K562 (cell line): ENCODE results near the gene DEPDC1. TPM values are rescaled to one million over a fixed set of nuclear protein-coding genes. Genes with fewer than 3 reads are reported as not detected.
A peak's percentile ranks its signal among the peaks of the same experiment; 100 is the strongest.

ENCODE experiments used
- EP300 ChIP-seq: IDR thresholded peaks from 2 replicates; pipeline ENCODE4 v1.6.1; 2012; ENCODE audit warnings: low read length, improper control_type of control experiment
- ETV6 ChIP-seq, 3 experiments: fragments of 150-350 bp in 1 of 3; sonication (generic) in 1 of 3; formaldehyde crosslinking in 1 of 3; IDR thresholded peaks; 2 replicates each; pipeline versions ENCODE4 v1.6.1 to v1.8.0; 2014 to 2022; ENCODE audit warnings: borderline replicate concordance in 2 of 3, low read depth in 2 of 3, antibody characterized with exemption in 1 of 3, low read length in 1 of 3, mild to moderate bottlenecking in 1 of 3, missing genetic modification reagents in 1 of 3
- GATA2 ChIP-seq: sonication (generic); formaldehyde crosslinking; IDR thresholded peaks from 2 replicates; pipeline ENCODE4 v1.4.0; 2020; ENCODE audit warnings: mild to moderate bottlenecking, missing genetic modification reagents
- HCFC1 ChIP-seq: IDR thresholded peaks from 2 replicates; pipeline ENCODE4 v1.6.1; 2012; ENCODE audit warnings: low read depth, low read length, improper control_type of control experiment
- MAFK ChIP-seq: IDR thresholded peaks from 2 replicates; pipeline ENCODE4 v1.6.1; 2011; ENCODE audit warnings: low read length, improper control_type of control experiment
- MCM3 ChIP-seq: fragments of 450-650 bp; IDR thresholded peaks from 2 replicates; pipeline ENCODE4 v1.6.1; 2016
- NCOA6 ChIP-seq: fragments of 450-650 bp; IDR thresholded peaks from 2 replicates; pipeline ENCODE4 v1.6.1; 2017; ENCODE audit warnings: mild to moderate bottlenecking
- NFATC3 ChIP-seq: fragments of 450-650 bp; IDR thresholded peaks from 2 replicates; pipeline ENCODE4 v1.6.1; 2017; ENCODE audit warnings: mild to moderate bottlenecking
- NR2C2 ChIP-seq, 2 experiments: fragments of 200-800 bp in 1 of 2; sonication (Bioruptor generic) in 1 of 2; sonication (generic) in 1 of 2; formaldehyde crosslinking in 1 of 2; IDR thresholded peaks; 2 replicates each; pipeline versions ENCODE4 v1.6.1 to v1.8.0; 2016 to 2022; ENCODE audit warnings: mild to moderate bottlenecking in 1 of 2, missing compliant biosample characterization in 1 of 2, missing genetic modification characterization in 1 of 2, missing genetic modification reagents in 1 of 2
- RFX5 ChIP-seq: IDR thresholded peaks from 2 replicates; pipeline ENCODE4 v1.6.1; 2011; ENCODE audit warnings: low read depth, mild to moderate bottlenecking, improper control_type of control experiment, low read length
- SAP30 ChIP-seq: fragments of 200-600 bp; sonication (generic); IDR thresholded peaks from 2 replicates; pipeline ENCODE4 v1.6.1; 2012; ENCODE audit warnings: borderline replicate concordance, low read depth, mild to moderate bottlenecking, moderate library complexity, low read length, control low read depth, inconsistent platforms; ENCODE audit not compliant: insufficient read depth, poor library complexity, severe bottlenecking
- SMARCB1 ChIP-seq: IDR thresholded peaks from 2 replicates; pipeline ENCODE4 v1.6.1; 2011; ENCODE audit warnings: improper control_type of control experiment, low read depth; ENCODE audit not compliant: insufficient read length
- SMC3 ChIP-seq: conservative IDR thresholded peaks from 2 replicates; pipeline ENCODE4 v1.6.1; 2011; ENCODE audit warnings: low read depth, low read length, improper control_type of control experiment; ENCODE audit not compliant: insufficient read depth
- SUPT5H ChIP-seq: fragments of 450-650 bp; IDR thresholded peaks from 2 replicates; pipeline ENCODE4 v1.6.1; 2016
- TAL1 ChIP-seq: fragments of 450-650 bp; IDR thresholded peaks from 2 replicates; pipeline ENCODE4 v1.6.1; 2016; ENCODE audit warnings: mild to moderate bottlenecking
- TEAD2 ChIP-seq: fragments of 450-650 bp; IDR thresholded peaks from 2 replicates; pipeline ENCODE4 v1.6.1; 2016; ENCODE audit warnings: missing genetic modification characterization, control low read depth, missing compliant biosample characterization
- TOE1 ChIP-seq, 2 experiments: fragments of 450-650 bp in 1 of 2; sonication (generic) in 1 of 2; formaldehyde crosslinking in 1 of 2; IDR thresholded peaks; 2 replicates each; pipeline versions ENCODE4 v1.7.1 to v1.8.0; 2016 to 2022; ENCODE audit warnings: borderline replicate concordance in 2 of 2, mild to moderate bottlenecking in 2 of 2, antibody characterized with exemption in 1 of 2, inconsistent platforms in 1 of 2, low read depth in 1 of 2, missing genetic modification reagents in 1 of 2, moderate library complexity in 1 of 2
- ZKSCAN3 ChIP-seq: fragments of 250-450 bp; sonication (Bioruptor Pico); IDR thresholded peaks from 2 replicates; pipeline ENCODE4 v1.4.0; 2020
- ZNF3 ChIP-seq: fragments of 250-450 bp; sonication (Bioruptor Pico); IDR thresholded peaks from 2 replicates; pipeline ENCODE4 v1.5.0; 2021; ENCODE audit warnings: mild to moderate bottlenecking, moderate library complexity
- ZNF57 ChIP-seq: fragments of 450-650 bp; formaldehyde crosslinking; IDR thresholded peaks from 2 replicates; pipeline ENCODE4 v1.4.0; 2020; ENCODE audit warnings: mild to moderate bottlenecking, moderate library complexity
- ZNF699 ChIP-seq: fragments of 250-450 bp; sonication (Bioruptor Pico); IDR thresholded peaks from 2 replicates; pipeline ENCODE4 v1.8.0; 2021; ENCODE audit warnings: mild to moderate bottlenecking, moderate library complexity; ENCODE audit not compliant: insufficient replicate concordance
- polyA plus RNA-seq, 8 experiments: library from polyadenylated mRNA; depleted of rRNA in 4 of 8; stranded (reverse) in 5 of 8; unstranded in 3 of 8; fragments of >200 nt; fragmentation: Nextera tagmentation in 2 of 8; fragmentation: Illumina TruSeq in 1 of 8; extraction: Ambion mirVana in 2 of 8; extraction: Trizol in 1 of 8; gene quantifications; 2 replicates each; pipeline versions ENCODE4 v1.2.1 to v1.2.3, GENCODE V29; 2011 to 2014; ENCODE audit warnings: inconsistent platforms in 1 of 8, missing spikeins in 1 of 8
- total RNA-seq, 7 experiments: library from RNA; depleted of rRNA in 6 of 7; stranded (reverse); fragments of >200 nt in 6 of 7; fragmentation: Illumina TruSeq in 2 of 7; extraction: Trizol in 2 of 7; gene quantifications; 2 replicates each; pipeline versions ENCODE4 v1.2.1 to v1.2.3, GENCODE V29; 2011 to 2021; ENCODE audit warnings: low replicate concordance in 1 of 7
- TF ChIP-seq, protein P1 (sequence below): sonication (generic); formaldehyde crosslinking; IDR thresholded peaks from 2 replicates; pipeline ENCODE4 v1.8.0; 2022; ENCODE audit warnings: missing genetic modification reagents, mild to moderate bottlenecking, moderate library complexity, borderline replicate concordance
- TF ChIP-seq, protein P2 (sequence below), 2 experiments: fragments of 450-650 bp in 1 of 2; IDR thresholded peaks; 2 replicates each; pipeline ENCODE4 v1.6.1; 2011 to 2017; ENCODE audit warnings: low read depth in 2 of 2, antibody characterized with exemption in 1 of 2, borderline replicate concordance in 1 of 2, low read length in 1 of 2, mild to moderate bottlenecking in 1 of 2, mixed read lengths in 1 of 2; ENCODE audit not compliant: control insufficient read depth in 1 of 2
- TF ChIP-seq, protein P3 (sequence below): fragments of 250-450 bp; sonication (Bioruptor Pico); IDR thresholded peaks from 2 replicates; pipeline ENCODE4 v1.5.0; 2021

The DEPDC1 gene
- total and polyA plus RNA-seq, 9 of the 15 experiments (the other 6 are each of a cell fraction or from before 2014, with no cell fraction given) = 9.9 to 28.3 (median 17.8) TPM

DNA sequence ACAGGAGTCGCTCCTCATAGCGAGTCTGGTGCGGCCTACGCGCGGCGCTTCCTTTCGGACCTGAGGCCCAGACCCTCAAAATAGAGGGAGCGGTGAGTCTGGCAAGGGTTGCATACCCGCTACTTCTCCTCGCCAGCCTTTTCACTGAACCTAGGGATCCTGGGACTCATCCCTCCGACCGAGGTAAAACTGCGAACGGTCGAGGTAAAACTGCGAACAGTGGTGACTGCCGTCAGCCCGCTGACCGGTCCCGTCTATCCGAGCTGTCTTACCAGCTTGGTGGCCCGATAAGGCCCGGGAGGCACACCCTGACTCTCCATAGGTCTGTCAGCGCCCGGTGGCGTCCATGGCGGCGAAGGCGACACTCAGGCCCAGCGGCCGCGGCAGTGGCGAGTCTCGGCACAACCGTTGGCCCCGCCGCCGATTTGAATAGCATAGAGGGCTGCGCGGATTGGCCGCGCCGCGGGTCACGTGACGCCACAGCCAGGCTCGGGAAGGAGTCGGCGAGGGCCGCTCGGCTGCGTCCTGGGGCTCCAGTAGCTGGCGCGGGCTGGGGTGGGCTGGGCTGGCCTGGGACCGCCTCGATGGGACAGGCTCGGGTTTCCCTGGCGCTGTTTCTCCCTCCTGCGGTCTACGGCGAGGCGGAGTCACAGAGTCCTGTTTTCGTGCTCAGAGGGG, at the start of gene DEPDC1 (continued):
- TF ChIP-seq TEAD2 (no peak), EP300 (no peak), SUPT5H (peak; percentile 80), ZKSCAN3 (CRISPR knock-in tag) (no peak), HCFC1 (no peak; the same call in 1 of the 2 replicates), SMC3 (no peak), NFATC3 (no peak), TOE1 (IDR thresholded peaks at IDR 0.05; ENCODE audit: borderline replicate concordance) (peak; percentile 100), TOE1 (CRISPR knock-in tag; IDR thresholded peaks at IDR 0.05; ENCODE audit: borderline replicate concordance, low read depth) (no peak), GATA2 (CRISPR knock-in tag) (no peak), RFX5 (no peak), ZNF699 (no peak), ETV6 (IDR thresholded peaks at IDR 0.05; ENCODE audit: borderline replicate concordance in 1 of 2, low read depth in 2 of 2, low read length in 1 of 2) (no peak), ETV6 (CRISPR knock-in tag; IDR thresholded peaks at IDR 0.05; ENCODE audit: borderline replicate concordance) (no peak), SMARCB1 (no peak), TAL1 (no peak), SAP30 (peak; percentile 98), MAFK (no peak), NCOA6 (peak; percentile 56; the same call in 1 of the 2 replicates), ZNF3 (CRISPR knock-in tag) (no peak), MCM3 (no peak), NR2C2 (CRISPR knock-in tag; IDR thresholded peaks at IDR 0.05) (no peak), NR2C2 (tag; IDR thresholded peaks at IDR 0.05) (no peak), ZNF57 (CRISPR knock-in tag) (no peak)
- TF ChIP-seq, protein P1, sequence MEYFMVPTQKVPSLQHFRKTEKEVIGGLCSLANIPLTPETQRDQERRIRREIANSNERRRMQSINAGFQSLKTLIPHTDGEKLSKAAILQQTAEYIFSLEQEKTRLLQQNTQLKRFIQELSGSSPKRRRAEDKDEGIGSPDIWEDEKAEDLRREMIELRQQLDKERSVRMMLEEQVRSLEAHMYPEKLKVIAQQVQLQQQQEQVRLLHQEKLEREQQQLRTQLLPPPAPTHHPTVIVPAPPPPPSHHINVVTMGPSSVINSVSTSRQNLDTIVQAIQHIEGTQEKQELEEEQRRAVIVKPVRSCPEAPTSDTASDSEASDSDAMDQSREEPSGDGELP (CRISPR knock-in tag) = peak; percentile 91
- TF ChIP-seq, protein P2, sequence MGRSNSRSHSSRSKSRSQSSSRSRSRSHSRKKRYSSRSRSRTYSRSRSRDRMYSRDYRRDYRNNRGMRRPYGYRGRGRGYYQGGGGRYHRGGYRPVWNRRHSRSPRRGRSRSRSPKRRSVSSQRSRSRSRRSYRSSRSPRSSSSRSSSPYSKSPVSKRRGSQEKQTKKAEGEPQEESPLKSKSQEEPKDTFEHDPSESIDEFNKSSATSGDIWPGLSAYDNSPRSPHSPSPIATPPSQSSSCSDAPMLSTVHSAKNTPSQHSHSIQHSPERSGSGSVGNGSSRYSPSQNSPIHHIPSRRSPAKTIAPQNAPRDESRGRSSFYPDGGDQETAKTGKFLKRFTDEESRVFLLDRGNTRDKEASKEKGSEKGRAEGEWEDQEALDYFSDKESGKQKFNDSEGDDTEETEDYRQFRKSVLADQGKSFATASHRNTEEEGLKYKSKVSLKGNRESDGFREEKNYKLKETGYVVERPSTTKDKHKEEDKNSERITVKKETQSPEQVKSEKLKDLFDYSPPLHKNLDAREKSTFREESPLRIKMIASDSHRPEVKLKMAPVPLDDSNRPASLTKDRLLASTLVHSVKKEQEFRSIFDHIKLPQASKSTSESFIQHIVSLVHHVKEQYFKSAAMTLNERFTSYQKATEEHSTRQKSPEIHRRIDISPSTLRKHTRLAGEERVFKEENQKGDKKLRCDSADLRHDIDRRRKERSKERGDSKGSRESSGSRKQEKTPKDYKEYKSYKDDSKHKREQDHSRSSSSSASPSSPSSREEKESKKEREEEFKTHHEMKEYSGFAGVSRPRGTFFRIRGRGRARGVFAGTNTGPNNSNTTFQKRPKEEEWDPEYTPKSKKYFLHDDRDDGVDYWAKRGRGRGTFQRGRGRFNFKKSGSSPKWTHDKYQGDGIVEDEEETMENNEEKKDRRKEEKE (IDR thresholded peaks at IDR 0.05; ENCODE audit: borderline replicate concordance in 1 of 2, control insufficient read depth in 1 of 2, low read depth in 2 of 2, low read length in 1 of 2) = no peak
- TF ChIP-seq, protein P3, sequence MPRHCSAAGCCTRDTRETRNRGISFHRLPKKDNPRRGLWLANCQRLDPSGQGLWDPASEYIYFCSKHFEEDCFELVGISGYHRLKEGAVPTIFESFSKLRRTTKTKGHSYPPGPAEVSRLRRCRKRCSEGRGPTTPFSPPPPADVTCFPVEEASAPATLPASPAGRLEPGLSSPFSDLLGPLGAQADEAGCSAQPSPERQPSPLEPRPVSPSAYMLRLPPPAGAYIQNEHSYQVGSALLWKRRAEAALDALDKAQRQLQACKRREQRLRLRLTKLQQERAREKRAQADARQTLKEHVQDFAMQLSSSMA = no peak
